ENCODE data around the gene WNT9B.

Gene WNT9B

DNA sequence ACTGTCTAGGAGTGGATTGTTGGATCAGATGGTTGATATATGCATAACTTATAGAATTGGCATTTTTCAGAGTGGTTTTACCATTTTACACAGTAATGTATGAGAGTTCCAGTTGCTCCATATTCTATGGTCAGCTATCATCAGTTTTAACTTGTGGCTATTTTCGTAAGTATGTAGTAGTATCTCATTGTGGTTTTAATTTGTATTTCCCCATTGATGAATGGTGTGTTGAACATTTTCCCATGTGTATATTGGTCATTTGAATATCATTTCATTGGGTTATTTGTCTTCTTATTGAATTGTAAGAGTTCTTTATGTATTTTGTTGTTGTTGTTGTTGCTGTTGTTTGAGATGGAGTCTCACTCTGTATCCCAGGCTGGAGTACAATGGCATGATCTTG, 6.2 kb downstream of the WNT9B start:
- DNase-seq (ENCODE audit: low read depth) = no peak

- no peak for DNase-seq (ENCODE audit: low read depth)
Measured at GRCh38 chr17:46859996-46860395, 8.6 kb downstream of the WNT9B start.

DNA sequence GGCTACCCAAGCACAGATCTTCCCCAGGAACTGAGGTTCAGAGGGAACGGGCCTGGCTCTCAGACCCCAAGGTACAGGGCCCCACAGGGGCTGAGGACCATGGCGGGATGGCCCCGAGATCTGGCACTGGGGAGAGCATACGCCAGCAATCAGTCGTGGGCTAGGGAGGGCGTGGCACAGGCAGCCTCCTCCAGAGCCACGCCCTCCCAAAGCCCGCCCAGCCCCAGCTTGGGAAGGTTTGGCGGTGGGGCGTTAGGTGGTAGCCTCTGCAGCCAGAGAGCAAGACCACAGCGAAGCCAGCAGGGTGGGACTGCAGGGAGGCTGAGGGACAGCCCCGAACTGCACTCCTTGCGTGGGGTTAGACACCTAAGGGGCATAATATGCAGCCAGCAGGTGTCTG, 11.6 kb downstream of the WNT9B start:
- DNase-seq (ENCODE audit: low read depth) = no peak

DNA sequence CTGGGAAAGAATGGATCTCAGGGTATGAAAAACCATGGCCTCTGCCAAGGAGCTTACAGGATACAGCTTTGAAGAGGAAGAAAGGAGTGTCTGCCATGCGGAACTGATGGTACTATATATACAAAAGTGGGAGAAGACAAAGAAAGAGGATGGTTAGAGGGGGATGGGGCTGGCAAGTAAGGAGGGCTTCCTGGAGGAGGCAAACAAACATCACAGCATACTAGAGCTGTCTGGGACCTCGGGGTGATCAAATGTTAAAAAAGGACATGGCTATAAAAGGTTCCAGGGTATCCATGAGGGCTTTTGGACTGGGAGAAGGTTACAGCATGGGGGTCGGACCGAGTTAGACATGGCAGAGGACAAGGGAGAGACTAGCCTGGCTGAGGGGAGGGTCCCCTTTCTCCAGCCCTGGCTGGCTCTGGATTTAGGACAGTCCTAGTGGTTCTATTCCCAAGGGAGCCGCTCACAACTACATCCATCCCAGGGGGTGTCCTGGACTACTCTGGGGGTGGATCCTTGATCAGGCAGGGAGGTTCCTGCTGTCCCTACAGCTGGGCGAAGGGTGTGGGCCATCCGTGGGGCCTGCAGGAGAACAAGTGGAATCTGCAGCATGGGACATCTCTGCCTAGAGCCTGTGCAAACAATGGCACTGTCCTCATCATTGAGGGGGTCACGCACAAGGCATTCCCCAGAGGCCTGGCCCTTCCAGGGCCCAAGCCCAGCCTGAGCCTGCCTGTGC, 12.2 kb downstream of the WNT9B start:
- DNase-seq (ENCODE audit: low read depth) = no peak

DNA sequence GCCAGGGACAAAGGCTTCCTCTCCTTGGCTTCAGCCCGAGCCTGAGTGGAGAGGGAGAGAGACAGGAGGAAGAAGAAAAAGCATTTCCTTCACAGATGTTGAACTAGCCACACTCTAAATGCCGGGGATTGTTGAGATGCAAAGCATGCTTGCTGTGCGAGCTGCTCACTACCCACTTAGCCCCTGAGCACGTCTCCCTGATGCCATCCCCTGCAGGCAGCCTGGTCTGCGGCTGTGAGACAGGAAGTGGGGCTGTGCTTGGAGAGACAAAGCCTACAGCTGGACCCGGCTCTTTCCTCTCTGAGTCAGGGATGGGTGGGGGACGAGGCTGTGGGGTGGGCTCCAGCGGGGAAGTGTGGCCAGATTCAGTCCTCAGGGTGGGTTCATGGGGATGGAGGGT, 13.7 kb downstream of the WNT9B start:
- no peak for DNase-seq (ENCODE audit: low read depth)

DNA sequence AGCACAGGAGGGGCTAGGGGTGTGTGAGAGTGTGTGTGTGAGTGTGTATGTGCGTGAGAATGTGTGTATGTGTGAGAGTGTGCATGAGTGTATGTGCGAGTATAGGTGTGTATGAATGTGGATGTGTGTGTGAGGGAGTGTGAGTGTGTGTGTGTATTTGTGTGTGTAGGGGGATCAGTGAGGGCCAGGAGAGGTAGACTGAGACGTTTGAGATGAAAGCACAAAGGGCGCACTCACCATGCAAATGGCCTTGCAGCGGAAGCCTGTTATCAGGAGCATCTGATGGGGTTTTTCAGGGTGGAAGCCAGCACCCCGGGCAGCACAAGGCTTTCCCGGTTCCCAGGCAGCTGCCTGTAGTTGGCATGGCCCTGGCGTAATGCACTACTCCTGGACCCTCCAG, 14.9 kb downstream of the WNT9B start:
- DNase-seq (ENCODE audit: low read depth) = no peak

- no peak for DNase-seq (ENCODE audit: low read depth)
Measured at GRCh38 chr17:46866747-46867146, 15.4 kb downstream of the WNT9B start.

- DNase-seq (ENCODE audit: low read depth) = no peak
Measured at GRCh38 chr17:46868689-46869187, 17.4 kb downstream of the WNT9B start.

- no peak for DNase-seq (ENCODE audit: low read depth)
Measured at GRCh38 chr17:46869296-46869695, 17.9 kb downstream of the WNT9B start.

- DNase-seq (ENCODE audit: low read depth) = no peak
Measured at GRCh38 chr17:46869975-46870803, 18.8 kb downstream of the WNT9B start.

GRCh38 chr17:46872421-46872820, 21.0 kb downstream of the WNT9B start:
- DNase-seq (ENCODE audit: low read depth) = no peak

DNA sequence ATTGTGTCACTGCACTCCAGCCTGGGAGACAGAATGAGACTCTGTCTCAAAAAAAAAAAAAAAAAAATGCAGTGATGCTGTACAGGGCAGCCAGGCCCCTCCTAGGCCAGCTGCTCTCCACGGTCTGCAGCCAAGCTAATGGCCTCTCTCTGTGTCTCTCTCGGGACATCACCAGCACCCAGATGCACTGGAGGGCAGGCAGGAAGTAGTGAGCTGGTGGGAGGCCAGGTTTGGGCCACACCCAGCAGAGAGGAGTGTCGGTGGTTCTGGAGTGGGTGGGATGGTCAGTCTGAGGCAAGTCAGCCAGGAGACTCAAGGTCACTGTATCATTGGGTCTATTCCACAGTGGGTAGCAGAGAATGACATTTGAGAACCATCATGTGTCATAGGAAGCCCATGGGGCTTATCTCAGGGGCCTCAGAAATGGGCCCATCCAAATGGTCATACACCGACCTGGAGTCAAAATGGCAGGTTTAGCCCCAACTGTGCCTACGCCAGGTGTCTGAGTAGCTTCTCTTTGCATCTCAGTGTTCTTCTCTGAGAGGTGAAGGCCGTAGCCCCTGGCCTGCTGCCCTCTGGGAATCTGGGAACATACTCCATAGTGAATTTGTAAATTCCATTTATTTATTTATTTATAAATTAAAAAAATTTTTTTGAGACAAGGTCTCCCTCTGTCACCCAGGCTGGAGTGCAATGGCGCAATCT, 22.7 kb downstream of the WNT9B start:
- DNase-seq (ENCODE audit: low read depth) = no peak

GRCh38 chr17:46874906-46875305, 23.5 kb downstream of the WNT9B start:
- DNase-seq (ENCODE audit: low read depth) = no peak

DNA sequence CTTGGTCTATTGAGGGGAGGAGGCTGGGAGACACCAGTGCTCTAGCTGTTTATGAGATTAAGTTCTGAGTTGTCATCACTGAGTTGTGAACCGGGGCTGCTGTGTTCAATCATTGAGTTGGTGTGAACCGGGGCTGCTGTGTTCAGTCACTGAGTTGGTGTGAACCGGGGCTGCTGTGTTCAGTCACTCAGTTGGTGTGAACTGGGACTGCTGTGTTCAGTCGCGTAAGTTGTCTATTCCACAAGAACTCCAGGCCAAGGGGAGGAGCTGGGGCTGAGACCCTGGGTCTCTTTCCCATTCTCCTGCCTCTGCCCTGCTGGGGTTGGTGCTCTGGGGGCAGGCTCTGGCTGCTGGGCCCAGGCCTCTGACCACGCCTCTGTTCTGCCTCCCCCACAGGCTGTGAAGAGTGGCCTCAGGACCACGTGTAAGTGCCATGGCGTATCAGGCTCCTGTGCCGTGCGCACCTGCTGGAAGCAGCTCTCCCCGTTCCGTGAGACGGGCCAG, 24.5 kb downstream of the WNT9B start:
- no peak for DNase-seq (ENCODE audit: low read depth)

DNA sequence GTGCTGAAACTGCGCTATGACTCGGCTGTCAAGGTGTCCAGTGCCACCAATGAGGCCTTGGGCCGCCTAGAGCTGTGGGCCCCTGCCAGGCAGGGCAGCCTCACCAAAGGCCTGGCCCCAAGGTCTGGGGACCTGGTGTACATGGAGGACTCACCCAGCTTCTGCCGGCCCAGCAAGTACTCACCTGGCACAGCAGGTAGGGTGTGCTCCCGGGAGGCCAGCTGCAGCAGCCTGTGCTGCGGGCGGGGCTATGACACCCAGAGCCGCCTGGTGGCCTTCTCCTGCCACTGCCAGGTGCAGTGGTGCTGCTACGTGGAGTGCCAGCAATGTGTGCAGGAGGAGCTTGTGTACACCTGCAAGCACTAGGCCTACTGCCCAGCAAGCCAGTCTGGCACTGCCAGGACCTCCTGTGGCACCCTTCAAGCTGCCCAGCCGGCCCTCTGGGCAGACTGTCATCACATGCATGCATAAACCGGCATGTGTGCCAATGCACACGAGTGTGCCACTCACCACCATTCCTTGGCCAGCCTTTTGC, 25.0 kb downstream of the WNT9B start:
- no peak for DNase-seq (ENCODE audit: low read depth)

DNA sequence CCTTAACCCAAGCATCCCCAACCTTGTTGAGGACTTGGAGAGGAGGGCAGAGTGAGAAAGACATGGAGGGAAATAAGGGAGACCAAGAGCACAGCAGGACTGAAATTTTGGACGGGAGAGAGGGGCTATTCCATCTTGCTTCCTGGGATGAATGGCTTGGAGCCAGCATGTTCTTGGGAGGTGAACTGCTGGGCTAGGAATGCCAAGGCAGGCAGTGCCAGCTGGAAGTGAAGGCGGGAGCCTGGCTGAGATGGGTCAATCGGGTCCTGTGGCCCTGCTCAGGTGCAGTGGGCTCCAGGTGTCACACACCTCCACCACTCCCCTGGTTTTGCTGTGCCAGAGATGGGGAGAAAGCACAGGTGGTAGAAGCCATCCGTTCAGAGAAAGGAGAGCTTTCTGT, 25.5 kb downstream of the WNT9B start:
- DNase-seq (ENCODE audit: low read depth) = no peak

DNA sequence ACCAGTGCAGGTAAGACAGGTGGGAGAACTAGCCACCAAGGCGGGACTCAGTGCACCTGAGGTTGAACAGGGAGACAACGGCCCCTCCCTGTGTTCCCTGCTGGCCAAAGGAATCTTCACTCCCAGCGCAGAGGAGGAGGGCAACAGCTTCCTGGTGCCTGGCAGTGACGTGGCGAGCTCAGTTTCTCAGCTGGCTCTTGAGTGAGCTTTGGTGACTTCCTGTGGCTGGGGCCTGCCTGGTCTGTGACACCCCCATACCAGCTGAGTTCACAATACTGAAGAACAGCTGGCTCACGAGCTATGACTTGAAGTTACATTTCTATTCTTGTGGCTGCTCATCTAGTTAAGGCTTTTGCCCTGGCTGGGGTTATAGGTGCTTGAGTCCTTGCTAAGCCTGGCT, 26.1 kb downstream of the WNT9B start:
- DNase-seq (ENCODE audit: low read depth) = no peak

DNA sequence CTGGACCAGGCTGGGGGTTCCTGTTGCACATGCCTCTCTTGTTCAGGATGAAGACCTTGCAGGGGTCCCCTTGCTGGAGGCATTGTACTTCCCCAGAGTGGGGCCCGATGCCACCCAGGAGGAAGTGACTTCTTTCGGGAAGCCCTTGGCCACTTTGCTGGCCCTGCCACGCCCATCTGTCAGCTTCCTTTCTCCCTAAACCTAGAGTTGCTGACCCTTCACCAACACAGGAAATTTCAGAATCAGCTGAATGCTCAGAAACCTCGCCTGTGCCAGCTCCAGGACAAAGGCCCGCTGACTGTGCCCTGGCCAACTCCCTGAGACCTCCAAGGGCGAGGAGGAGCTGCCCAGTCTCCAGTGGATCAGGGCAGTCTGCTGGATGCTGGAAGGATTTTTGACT, 26.7 kb downstream of the WNT9B start:
- DNase-seq (ENCODE audit: low read depth) = no peak

DNA sequence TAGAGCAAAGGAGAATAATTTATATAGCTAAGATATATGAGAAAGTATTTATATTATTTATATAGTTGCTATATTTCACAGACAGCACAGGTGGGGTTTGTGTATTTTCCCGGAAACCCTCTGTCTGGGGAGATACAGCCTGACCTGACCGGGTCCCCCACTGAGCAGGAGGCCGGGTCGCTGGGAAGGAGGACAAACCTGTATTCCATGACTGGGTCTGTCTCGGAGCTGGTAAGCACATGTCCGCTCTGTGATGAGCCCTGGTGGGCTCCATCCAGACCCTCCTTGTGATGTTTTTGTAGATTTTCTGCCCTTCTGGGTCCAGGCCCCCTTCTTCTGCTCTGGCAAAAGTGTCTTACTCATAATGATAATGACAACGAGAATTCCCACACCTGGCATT, 27.7 kb downstream of the WNT9B start:
- no peak for DNase-seq (ENCODE audit: low read depth)

- DNase-seq (ENCODE audit: low read depth) = no peak
Measured at GRCh38 chr17:46881015-46881414, 29.6 kb downstream of the WNT9B start.

DNA sequence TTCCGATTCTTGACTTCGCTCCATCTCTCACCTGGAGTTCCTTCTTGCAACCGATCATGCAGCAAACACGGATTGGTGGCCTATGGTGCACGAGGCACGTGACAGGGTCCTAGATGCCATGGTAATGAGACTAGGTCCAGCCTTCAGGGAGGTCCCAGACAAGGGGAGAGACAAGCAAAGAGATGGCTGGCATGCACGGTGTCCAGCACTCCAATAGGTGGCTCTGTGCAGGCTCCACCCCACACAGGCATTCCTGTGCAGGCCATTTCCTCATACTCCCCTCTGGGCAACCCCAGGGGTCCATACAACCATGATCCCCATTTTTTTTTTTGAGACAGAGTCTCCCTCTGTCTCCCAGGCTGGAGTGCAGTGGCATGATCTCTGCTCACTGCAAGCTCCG, 31.3 kb downstream of the WNT9B start:
- DNase-seq (ENCODE audit: low read depth) = no peak

DNA sequence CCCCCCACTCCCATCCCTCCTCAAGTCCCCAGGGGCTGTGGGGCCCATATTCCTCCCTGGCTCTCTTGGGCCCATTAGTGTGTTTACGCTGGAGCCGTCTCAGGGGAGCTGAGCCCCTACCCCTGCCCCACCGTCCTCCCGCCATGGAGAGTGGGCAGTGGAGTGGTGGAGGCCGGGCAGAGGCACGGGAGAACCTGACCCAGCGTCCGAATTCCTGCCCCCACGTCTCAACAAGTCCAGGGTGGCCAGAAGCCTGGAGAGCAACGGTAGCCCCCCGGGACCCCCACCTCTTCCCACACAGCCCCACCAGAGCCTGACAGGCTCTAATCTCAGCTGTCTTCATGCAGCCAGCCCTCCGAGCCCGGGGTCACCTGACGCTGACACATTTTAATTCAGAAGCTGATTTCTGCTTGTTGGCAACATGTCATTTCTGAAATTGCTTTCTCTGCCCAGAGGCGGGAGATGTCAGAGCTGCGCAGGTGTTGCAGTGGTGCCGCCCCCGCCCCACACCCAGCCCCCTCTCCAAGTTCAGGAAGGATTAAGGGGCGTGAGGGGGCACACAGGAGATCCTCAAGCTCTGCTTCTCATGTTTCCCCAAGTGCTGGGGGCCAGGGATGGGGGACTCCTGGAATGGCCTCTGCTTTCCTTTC, 32.6 kb downstream of the WNT9B start:
- no peak for DNase-seq (ENCODE audit: low read depth)

Measured in CMK (cell line).